Esophagus muscularis mucosa (tissue), 4 donors: ENCODE measurements around the gene ELOVL6. TPM values are rescaled to one million over a fixed set of nuclear protein-coding genes. Genes with fewer than 3 reads are reported as not detected.

Experiments used
- DNase-seq: peaks from one replicate; pipeline ENCODE4 v3.0.0-alpha.2; 2017; ENCODE audit errors: extremely low spot score
- H3K27ac ChIP-seq, 4 donors: fragments of 200-600 bp; sonication (generic); replicated peaks in 1 of 4; 1 replicate in 3 of 4; 2 replicates in 1 of 4; pipeline ENCODE4 v1.5.1; 2016 to 2019; ENCODE audit warnings: mild to moderate bottlenecking in 1 of 4
- H3K27me3 ChIP-seq, 4 donors: fragments of 200-600 bp; sonication (generic); one replicate each; pipeline versions ENCODE4 v1.5.1 to v1.6.0; 2016 to 2019
- H3K36me3 ChIP-seq, 4 donors: fragments of 200-600 bp; sonication (generic); one replicate each; pipeline ENCODE4 v1.5.1; 2016 to 2019
- H3K4me1 ChIP-seq, 4 donors: fragments of 200-600 bp; sonication (generic); one replicate each; pipeline ENCODE4 v1.5.1; 2016 to 2019
- H3K4me3 ChIP-seq, 4 donors: fragments of 200-600 bp; sonication (generic); 1 replicate in 2 of 4; 2 replicates in 2 of 4; pipeline ENCODE4 v1.5.1; 2016 to 2019; ENCODE audit warnings: mild to moderate bottlenecking in 4 of 4, moderate library complexity in 1 of 4
- H3K9me3 ChIP-seq, 4 donors: fragments of 200-600 bp; sonication (generic); 1 replicate in 3 of 4; 2 replicates in 1 of 4; pipeline ENCODE4 v1.5.1; 2016 to 2019
- CTCF ChIP-seq, 3 experiments: fragments of 200-600 bp in 2 of 3; fragments of 450-650 bp in 1 of 3; sonication (generic) in 2 of 3; IDR thresholded peaks; one replicate each; pipeline ENCODE4 v1.5.1; 2017 to 2019; ENCODE audit warnings: antibody characterized with exemption in 3 of 3, mild to moderate bottlenecking in 2 of 3, moderate library complexity in 1 of 3
- EP300 ChIP-seq: sonication (generic); formaldehyde crosslinking; IDR thresholded peaks from one replicate; pipeline ENCODE4 v1.6.1; 2017; ENCODE audit warnings: antibody characterized with exemption
- POLR2A ChIP-seq: fragments of 450-650 bp; IDR thresholded peaks from one replicate; pipeline ENCODE4 v1.6.1; 2017; ENCODE audit warnings: antibody characterized with exemption, moderate library complexity, mild to moderate bottlenecking, low read depth
- POLR2AphosphoS5 ChIP-seq, 2 donors: sonication (generic); formaldehyde crosslinking; IDR thresholded peaks; one replicate each; pipeline ENCODE4 v1.6.1; 2017; ENCODE audit warnings: antibody characterized with exemption in 2 of 2
- WGBS: methylation state at CpG from one replicate; pipeline ENCODE4 v1.1.5; 2018; 5-methylcytosine and 5-hydroxymethylcytosine counted together
- intact Hi-C: fragments of 100-400 bp; cut with DNase I; formaldehyde crosslinking; loops from one replicate; pipeline ENCODE4 v1.15.1; 2023
- total RNA-seq, 4 donors: library from RNA; depleted of rRNA; stranded (reverse); fragments of >200 nt; gene quantifications; one replicate each; pipeline versions ENCODE4 v1.1.0 to v1.2.1, GENCODE V29; 2016

Gene ELOVL6
- total RNA-seq, 4 donors from 2014 or later = 1.7 to 3.1 (median 2.3) TPM

DNA sequence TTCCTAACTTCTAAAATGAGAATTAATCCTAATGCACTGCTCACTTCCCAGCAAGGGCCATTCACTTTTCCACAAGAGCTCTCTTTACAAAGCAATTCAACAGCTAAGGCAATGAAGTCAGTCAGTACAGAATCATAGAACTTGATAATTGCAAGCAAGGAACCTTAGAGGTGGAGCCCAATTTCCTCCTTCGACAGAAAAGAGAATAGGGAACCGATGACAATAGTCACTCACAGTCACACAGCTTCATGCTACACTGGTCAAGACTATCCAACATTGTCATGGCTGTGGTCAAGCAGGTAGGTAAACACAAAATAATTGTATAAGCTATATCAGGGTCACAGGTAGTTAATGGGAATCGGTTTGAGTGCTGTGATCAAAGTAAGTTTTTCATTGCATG, 90.0 kb downstream of the ELOVL6 start:
- WGBS = 81% methylated on average over 3 of the region's 3 CpGs
- no peak for DNase-seq
- H3K4me1 ChIP-seq = peaks cover 0 to 10% (median 8%) of the 10 kb centered on the region in 4 donors
- no peak for TF ChIP-seq POLR2A
- TF ChIP-seq CTCF (IDR thresholded peaks at IDR 0.05) = no peak
- no peak for TF ChIP-seq POLR2AphosphoS5 (IDR thresholded peaks at IDR 0.05)
- TF ChIP-seq EP300 = no peak
- H3K27ac ChIP-seq = no peak overlapping the region
- H3K9me3 ChIP-seq = no peaks in the 10 kb centered on the region
- no peaks in the 10 kb centered on the region for H3K27me3 ChIP-seq
- no peak overlapping the region for H3K4me3 ChIP-seq
- intact Hi-C loops = no loop called here
- H3K36me3 ChIP-seq = no peaks in the 10 kb centered on the region

DNA sequence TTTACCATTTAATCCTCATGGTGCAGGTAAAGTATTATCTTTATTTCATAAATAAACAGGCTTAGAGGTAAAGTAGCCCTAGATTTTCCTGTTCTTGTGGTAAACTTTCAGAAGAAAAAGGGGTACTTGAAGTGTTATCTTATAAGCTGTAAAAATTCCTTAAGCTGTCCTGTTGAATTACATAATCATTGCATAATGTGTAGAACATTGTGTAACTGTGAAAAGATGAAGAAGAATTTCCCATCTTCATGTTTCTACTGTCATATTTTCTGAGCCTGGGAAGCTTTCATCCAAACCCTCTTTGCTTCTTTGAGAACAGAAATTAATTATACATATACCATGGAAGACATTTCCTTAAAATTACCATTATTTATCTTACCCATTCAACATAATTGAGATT, 90.5 kb downstream of the ELOVL6 start:
- no peaks in the 10 kb centered on the region for H3K27me3 ChIP-seq
- no peaks in the 10 kb centered on the region for H3K36me3 ChIP-seq
- intact Hi-C loops = no loop called here
- H3K9me3 ChIP-seq = no peaks in the 10 kb centered on the region
- H3K4me3 ChIP-seq = no peak overlapping the region
- DNase-seq = no peak
- H3K27ac ChIP-seq = no peak overlapping the region
- TF ChIP-seq CTCF (IDR thresholded peaks at IDR 0.05) = no peak
- TF ChIP-seq POLR2AphosphoS5 (IDR thresholded peaks at IDR 0.05) = no peak
- TF ChIP-seq EP300 = no peak
- TF ChIP-seq POLR2A = no peak
- peaks cover 0 to 10% (median 8%) of the 10 kb centered on the region in 4 donors for H3K4me1 ChIP-seq

GRCh38 chr4:110106931-110107296, 91.5 kb downstream of the ELOVL6 start:
- intact Hi-C loops = no loop called here
- no peak overlapping the region for H3K4me3 ChIP-seq
- H3K9me3 ChIP-seq = no peaks in the 10 kb centered on the region
- no peak for DNase-seq
- WGBS = 54% methylated on average over 1 of the region's 1 CpG
- H3K36me3 ChIP-seq = no peaks in the 10 kb centered on the region
- no peak overlapping the region for H3K27ac ChIP-seq
- H3K27me3 ChIP-seq = no peaks in the 10 kb centered on the region
- H3K4me1 ChIP-seq = peaks cover 0 to 10% (median 8%) of the 10 kb centered on the region in 4 donors
- TF ChIP-seq EP300 (no peak), CTCF (IDR thresholded peaks at IDR 0.05) (no peak), POLR2A (no peak), POLR2AphosphoS5 (IDR thresholded peaks at IDR 0.05) (no peak)

DNA sequence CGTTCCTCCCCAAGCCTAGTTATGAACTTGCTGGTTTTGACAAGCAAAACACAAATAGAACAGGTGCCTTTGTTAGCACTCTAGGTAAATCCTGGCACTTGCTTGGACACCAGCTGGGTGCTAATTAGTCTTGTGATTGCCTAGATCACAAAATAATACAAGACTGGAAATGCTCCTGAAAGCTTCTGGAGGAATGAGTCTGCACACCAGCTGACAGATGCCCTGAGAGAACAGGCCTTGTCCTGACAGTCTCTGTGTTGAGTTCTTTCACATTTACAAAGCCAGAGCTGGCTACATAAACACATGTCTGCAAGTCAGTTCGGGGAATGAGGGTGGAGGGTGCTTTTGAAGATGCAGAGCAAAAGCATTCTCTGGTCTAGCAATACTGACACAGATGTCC, 93.8 kb downstream of the ELOVL6 start:
- WGBS = 59% methylated on average over 2 of the region's 2 CpGs
- Histone ChIP-seq H3K4me3 (no peak overlapping the region), H3K27me3 (no peaks in the 10 kb centered on the region), H3K36me3 (no peaks in the 10 kb centered on the region), H3K9me3 (no peaks in the 10 kb centered on the region), H3K4me1 (peaks cover 0 to 10% (median 8%) of the 10 kb centered on the region in 4 donors), H3K27ac (no peak overlapping the region)
- intact Hi-C loops = no loop called here
- DNase-seq = no peak
- TF ChIP-seq POLR2A (no peak), POLR2AphosphoS5 (IDR thresholded peaks at IDR 0.05) (no peak), CTCF (IDR thresholded peaks at IDR 0.05) (no peak), EP300 (no peak)

- no peak for DNase-seq
- Histone ChIP-seq H3K4me3 (no peak overlapping the region), H3K27ac (no peak overlapping the region), H3K4me1 (peaks cover 0 to 10% (median 5%) of the 10 kb centered on the region in 4 donors), H3K36me3 (no peaks in the 10 kb centered on the region), H3K9me3 (no peaks in the 10 kb centered on the region), H3K27me3 (no peaks in the 10 kb centered on the region)
- TF ChIP-seq CTCF (IDR thresholded peaks at IDR 0.05) (no peak), POLR2A (no peak), POLR2AphosphoS5 (IDR thresholded peaks at IDR 0.05) (no peak), EP300 (no peak)
- intact Hi-C loops = no loop called here
Observed at GRCh38 chr4:110099638-110100037, 98.8 kb downstream of the ELOVL6 start.
